ENCODE measurements around the gene ZEB2.

DNA sequence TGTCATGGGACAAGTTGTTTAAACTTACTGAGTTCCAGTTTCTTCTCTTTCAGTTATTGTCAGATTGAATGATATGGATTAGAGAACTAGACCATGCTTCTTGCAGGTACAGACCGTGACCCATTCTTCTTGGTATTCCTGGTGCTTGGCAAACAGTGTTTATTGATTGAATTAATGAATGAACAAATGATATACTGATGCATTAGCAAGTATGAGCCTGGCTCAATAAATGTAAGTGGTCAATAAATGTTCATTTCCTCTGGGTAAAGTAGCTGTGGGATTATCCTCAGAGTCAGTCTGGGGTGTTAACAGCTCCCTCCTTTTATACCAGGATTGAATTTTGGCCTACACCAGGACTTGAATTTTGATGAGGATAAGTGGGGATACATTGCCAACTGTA, 160.2 kb downstream of the ZEB2 start:
- TF ChIP-seq, protein P1, sequence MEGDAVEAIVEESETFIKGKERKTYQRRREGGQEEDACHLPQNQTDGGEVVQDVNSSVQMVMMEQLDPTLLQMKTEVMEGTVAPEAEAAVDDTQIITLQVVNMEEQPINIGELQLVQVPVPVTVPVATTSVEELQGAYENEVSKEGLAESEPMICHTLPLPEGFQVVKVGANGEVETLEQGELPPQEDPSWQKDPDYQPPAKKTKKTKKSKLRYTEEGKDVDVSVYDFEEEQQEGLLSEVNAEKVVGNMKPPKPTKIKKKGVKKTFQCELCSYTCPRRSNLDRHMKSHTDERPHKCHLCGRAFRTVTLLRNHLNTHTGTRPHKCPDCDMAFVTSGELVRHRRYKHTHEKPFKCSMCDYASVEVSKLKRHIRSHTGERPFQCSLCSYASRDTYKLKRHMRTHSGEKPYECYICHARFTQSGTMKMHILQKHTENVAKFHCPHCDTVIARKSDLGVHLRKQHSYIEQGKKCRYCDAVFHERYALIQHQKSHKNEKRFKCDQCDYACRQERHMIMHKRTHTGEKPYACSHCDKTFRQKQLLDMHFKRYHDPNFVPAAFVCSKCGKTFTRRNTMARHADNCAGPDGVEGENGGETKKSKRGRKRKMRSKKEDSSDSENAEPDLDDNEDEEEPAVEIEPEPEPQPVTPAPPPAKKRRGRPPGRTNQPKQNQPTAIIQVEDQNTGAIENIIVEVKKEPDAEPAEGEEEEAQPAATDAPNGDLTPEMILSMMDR (IDR thresholded peaks at IDR 0.05): no peak
- no peak for TF ChIP-seq POLR2A (IDR thresholded peaks at IDR 0.05)

All from thyroid gland (tissue), 4 donors.